GM04503 (cell line): ENCODE data around the gene HNRNPD.
"Not testable (repeated sequence)": the region's sequence is repeated elsewhere in the genome, so short reads cannot be mapped to it uniquely, and the experiment has no call there.

Experiments
- DNase-seq: peaks from one replicate; pipeline ENCODE4 v3.0.0-alpha.2; 2012; ENCODE audit warnings: low read depth

Gene HNRNPD, protein sequence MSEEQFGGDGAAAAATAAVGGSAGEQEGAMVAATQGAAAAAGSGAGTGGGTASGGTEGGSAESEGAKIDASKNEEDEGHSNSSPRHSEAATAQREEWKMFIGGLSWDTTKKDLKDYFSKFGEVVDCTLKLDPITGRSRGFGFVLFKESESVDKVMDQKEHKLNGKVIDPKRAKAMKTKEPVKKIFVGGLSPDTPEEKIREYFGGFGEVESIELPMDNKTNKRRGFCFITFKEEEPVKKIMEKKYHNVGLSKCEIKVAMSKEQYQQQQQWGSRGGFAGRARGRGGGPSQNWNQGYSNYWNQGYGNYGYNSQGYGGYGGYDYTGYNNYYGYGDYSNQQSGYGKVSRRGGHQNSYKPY

GRCh38 chr4:82373816-82374625, at the start of gene HNRNPD:
Gene HNRNPD (minus strand): TSS chr4:82373991. CDS start chr4:82373678, 313 bp downstream.
- peak; percentile 96 for DNase-seq

DNA sequence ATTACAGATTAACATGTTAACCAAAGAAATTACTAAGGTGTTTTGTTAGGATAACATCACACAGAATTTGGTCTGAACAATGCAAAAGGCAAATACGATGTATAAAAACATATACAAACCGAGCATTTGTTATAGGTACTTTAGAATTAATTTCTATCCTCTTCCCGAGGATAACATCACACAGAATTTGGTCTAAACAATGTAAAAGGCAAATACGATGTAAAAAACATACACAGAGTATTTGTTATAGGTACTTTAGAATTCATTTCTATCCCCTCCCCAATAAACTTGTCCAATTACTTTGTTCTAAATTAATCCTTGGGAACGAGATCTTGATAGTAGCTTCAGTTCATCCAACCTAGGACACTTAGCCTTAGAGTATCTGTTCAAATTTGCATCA, 48.8 kb upstream of the HNRNPD start:
- no peak for DNase-seq

DNA sequence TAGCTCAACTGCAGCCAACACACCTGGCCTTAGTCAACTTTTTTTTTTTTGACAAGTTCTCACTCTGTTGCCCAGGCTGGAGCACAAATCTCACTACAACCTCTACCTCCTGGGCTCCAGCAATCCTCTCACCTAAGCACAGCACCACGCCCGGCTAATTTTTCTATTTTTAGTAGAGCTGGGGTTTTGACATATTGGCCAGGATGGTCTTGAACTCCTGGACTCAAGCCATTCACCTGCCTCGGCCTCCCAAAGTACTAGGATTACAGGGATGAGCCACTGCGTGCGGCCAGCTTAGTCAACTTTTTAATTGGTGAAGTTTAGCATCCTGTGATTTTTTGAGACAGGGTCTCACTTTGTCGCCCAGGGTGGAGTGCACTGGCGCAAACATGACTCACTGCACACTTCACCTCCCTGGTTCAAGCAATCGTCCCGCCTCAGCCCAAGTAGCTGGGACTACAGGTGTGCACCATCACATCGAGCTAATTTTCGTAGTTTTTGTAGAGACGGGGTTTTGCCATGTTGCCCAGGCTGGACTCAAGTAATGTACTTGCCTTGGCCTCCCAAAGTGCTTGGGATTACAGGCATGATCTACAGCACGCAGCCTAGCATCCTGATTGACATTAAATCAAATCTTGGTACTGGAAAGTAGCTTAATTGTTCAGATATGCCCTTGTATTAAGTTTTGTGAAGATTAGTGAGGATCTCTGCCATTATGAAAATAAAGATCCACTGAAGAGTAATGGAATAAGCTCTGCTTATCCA, 48.2 kb upstream of the HNRNPD start:
- no peak for DNase-seq

- DNase-seq, result no peak
Measured at GRCh38 chr4:82419451-82419850, 45.7 kb upstream of the HNRNPD start.

- no peak for DNase-seq
Measured at GRCh38 chr4:82415922-82416365, 42.2 kb upstream of the HNRNPD start.

- not testable (repeated sequence) for DNase-seq
Measured at GRCh38 chr4:82415061-82415460, 41.3 kb upstream of the HNRNPD start.

GRCh38 chr4:82403725-82404124, 29.9 kb upstream of the HNRNPD start:
- DNase-seq, result no peak

GRCh38 chr4:82402196-82402775, 28.5 kb upstream of the HNRNPD start:
- DNase-seq, result no peak

DNA sequence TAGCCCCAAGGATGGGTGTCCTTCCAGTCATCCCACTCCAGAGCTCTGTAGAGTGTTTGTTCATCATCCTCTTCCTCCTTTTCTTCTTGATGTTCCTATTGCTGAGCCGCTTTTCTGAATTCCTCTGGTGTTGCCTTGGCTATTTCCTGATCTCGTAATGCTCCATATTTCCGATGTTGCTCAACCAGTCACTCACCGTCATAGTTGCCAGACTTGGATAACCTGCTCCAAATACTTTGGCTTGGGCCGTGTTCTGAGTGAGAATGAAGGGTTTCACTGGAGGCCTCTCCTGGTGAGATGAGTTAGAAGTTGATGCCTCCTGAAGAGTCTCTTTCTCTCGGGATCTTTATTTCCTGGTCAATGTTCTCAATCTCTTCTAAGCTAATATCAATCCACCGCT, 27.8 kb upstream of the HNRNPD start:
- no peak for DNase-seq

DNA sequence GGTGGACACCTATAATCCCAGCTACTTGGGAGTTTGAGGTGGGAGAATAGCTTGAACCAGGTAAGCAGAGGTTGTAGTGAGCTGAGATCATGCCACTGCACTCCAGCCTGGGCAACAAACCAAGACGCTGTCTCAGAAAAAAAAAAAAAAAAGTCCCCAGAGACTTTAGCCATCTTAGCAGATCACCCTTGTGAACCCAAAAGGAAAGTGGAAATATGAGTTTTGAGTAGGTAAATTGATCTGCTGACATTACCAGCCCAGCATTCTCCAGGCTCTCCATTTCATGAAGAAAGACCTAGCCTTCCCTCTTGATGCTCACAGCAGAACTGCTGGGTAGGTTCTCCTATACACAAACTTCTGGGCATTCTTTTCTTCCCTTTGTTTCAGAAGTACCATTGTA, 24.5 kb upstream of the HNRNPD start:
- no peak for DNase-seq

GRCh38 chr4:82397527-82397926, 23.7 kb upstream of the HNRNPD start:
- no peak for DNase-seq

GRCh38 chr4:82394896-82395295, 21.1 kb upstream of the HNRNPD start:
- no peak for DNase-seq

DNA sequence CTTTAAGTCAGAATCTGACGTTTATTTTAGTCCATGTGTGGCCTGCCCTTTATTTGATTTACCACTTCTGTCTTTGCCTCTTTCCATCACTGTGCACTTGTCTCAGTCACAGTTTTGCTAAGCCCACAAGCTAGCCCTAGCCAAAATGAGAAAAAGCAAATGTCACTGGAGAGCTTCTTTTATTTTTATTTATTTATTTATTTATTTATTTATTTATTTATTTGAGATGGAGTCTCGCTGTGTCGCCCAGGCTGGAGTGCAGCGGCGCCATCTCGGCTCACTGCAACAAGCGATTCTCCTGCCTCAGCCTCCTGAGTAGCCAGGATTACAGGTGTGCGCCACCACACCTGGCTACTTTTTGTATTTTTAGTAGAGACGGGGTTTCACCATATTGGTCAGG, 16.3 kb upstream of the HNRNPD start:
- not testable (repeated sequence) for DNase-seq

- DNase-seq, result no peak
Measured at GRCh38 chr4:82388405-82388804, 14.6 kb upstream of the HNRNPD start.

GRCh38 chr4:82386312-82386711, 12.5 kb upstream of the HNRNPD start:
- DNase-seq, result not testable (repeated sequence)

GRCh38 chr4:82382751-82383150, 9.0 kb upstream of the HNRNPD start:
- no peak for DNase-seq

DNA sequence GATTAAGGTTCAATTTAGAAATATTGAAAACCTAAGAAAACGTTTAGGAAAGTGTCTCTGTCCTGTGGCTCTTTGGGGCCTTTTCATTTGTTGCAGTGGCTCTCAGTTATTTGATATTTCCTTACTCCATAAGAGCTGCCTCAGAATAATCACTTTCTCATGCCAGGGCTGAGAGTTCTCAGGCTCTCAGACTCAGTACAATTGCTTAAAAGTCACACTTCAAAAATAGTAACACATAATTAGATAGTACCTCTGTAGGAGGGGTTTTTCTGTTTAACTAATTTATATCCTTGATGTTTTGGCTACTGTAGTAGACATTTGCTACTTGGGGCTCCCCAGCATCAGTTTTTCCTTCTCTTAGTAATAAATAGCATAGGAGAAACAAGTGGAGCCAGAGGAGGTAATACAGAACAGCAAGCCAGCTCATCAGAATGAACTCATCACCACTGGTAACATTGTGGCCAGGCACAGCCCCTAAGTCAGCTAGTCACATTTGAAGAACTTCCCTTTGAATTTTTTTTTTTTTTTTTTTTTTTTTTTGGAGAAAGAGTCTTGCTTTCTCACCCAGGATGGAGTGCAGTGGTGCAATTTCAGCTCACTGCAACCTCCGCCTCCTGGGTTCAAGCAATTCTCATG, 8.0 kb upstream of the HNRNPD start:
- no peak for DNase-seq

- no peak for DNase-seq
Measured at GRCh38 chr4:82381235-82381634, 7.4 kb upstream of the HNRNPD start.

DNA sequence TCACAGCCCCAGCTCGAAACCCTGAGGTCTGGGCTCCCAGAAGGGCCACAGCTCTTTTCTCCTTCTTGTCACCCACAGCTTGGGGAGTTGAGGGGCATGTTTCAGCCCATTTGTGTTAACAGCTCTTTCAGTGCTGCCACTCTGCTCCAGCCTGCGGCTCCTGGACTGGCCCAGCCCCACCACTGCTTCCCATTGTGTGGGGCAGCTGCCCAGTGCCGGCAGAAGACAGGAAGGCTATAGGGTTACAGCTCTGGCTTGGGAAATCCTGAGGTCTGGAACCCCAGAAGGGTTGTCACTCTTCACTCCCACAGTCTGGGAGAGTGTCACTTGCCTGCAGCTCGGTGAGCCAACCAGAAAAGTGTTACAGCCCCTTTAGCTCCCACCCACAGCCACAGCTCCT, 7.0 kb upstream of the HNRNPD start:
- no peak for DNase-seq

- no peak for DNase-seq
Measured at GRCh38 chr4:82380344-82380743, 6.6 kb upstream of the HNRNPD start.

DNA sequence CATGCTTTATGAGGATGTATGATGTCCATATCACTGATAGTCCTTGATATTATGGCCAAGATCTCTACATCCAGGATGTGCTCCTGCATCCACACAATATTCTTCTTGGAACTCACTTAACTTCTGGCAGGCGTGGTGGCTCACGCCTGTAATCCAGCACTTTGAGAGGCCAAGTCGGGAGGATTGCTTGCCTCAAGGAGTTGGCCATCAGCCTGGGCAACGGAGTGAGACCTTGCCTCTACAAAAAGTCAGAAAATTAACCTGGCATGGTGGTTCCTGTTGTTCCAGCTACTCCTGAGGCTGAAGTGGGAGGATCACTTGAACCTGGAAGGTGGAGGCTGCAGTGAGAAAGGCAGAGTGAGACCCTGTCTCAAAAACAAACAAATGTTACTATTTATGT, 2.3 kb upstream of the HNRNPD start:
- no peak for DNase-seq

GRCh38 chr4:82373486-82373815, 340 bp downstream of the HNRNPD start:
- DNase-seq, result no peak
